ENCODE results near the gene PLXNC1. TPM values are rescaled to one million over a fixed set of nuclear protein-coding genes. Genes with fewer than 3 reads are reported as not detected.

The PLXNC1 gene
- total and polyA plus RNA-seq, 9 of the 15 experiments (the other 6 are each of a cell fraction or from before 2014, with no cell fraction given), result 0.08 to 0.87 (median 0.28) TPM

DNA sequence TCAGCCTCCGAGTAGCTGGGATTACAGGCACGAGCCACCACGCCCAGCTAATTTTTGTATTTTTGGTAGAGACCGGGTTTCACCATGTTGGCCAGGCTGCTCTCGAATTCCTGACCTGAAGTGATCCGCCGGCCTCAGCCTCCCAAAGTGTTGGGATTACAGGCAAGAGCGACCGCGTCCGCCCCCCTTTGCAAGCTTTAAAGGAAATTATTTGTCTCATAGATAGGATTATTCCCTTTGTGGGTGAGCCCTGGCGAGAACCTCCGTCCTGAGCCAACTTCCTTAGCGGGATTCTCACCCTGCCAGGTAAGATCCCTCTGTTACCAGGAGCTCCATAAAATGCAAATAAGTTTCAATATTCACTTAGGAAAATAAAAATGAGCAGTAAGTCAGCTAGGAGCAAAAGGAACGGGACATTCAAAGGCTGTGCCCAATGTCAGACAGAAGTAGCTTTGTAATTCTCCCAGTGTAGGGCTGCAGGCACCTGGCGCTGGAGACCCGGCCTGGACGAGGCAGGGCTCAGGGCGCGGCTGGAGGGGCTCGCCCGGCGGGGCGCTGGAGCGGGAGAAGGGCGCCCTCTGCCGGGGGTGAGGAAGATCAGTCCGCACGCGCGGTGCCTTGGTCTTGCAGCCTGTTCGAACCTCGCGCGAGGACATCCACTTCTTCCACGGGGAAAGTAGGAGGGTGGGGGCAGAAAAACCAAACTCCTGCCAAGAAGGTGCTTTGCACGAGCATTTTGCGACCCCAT is 47.2 kb upstream of the PLXNC1 start (continued):
- TF ChIP-seq HDAC2 (IDR thresholded peaks at IDR 0.05) (no peak), MCM7 (IDR thresholded peaks at IDR 0.05) (no peak), POLR2B (IDR thresholded peaks at IDR 0.05; ENCODE audit: low read depth, partially characterized antibody) (no peak), MIER1 (IDR thresholded peaks at IDR 0.05; ENCODE audit: low read depth) (no peak), KLF13 (tag; IDR thresholded peaks at IDR 0.05; ENCODE audit: borderline replicate concordance, low read depth) (no peak), FUS (optimal IDR thresholded peaks at IDR 0.05; ENCODE audit: low read depth, low read length) (no peak), ZNF23 (CRISPR knock-in tag; IDR thresholded peaks at IDR 0.05) (no peak), CXXC5 (CRISPR knock-in tag; IDR thresholded peaks at IDR 0.05) (peak; percentile 13; the same call in 1 of the 2 replicates), ZNF695 (CRISPR knock-in tag; IDR thresholded peaks at IDR 0.05) (no peak)
- TF ChIP-seq, protein P1, sequence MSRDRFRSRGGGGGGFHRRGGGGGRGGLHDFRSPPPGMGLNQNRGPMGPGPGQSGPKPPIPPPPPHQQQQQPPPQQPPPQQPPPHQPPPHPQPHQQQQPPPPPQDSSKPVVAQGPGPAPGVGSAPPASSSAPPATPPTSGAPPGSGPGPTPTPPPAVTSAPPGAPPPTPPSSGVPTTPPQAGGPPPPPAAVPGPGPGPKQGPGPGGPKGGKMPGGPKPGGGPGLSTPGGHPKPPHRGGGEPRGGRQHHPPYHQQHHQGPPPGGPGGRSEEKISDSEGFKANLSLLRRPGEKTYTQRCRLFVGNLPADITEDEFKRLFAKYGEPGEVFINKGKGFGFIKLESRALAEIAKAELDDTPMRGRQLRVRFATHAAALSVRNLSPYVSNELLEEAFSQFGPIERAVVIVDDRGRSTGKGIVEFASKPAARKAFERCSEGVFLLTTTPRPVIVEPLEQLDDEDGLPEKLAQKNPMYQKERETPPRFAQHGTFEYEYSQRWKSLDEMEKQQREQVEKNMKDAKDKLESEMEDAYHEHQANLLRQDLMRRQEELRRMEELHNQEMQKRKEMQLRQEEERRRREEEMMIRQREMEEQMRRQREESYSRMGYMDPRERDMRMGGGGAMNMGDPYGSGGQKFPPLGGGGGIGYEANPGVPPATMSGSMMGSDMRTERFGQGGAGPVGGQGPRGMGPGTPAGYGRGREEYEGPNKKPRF (IDR thresholded peaks at IDR 0.05; ENCODE audit: low read depth, low read length), result no peak
- TF ChIP-seq, protein P2, sequence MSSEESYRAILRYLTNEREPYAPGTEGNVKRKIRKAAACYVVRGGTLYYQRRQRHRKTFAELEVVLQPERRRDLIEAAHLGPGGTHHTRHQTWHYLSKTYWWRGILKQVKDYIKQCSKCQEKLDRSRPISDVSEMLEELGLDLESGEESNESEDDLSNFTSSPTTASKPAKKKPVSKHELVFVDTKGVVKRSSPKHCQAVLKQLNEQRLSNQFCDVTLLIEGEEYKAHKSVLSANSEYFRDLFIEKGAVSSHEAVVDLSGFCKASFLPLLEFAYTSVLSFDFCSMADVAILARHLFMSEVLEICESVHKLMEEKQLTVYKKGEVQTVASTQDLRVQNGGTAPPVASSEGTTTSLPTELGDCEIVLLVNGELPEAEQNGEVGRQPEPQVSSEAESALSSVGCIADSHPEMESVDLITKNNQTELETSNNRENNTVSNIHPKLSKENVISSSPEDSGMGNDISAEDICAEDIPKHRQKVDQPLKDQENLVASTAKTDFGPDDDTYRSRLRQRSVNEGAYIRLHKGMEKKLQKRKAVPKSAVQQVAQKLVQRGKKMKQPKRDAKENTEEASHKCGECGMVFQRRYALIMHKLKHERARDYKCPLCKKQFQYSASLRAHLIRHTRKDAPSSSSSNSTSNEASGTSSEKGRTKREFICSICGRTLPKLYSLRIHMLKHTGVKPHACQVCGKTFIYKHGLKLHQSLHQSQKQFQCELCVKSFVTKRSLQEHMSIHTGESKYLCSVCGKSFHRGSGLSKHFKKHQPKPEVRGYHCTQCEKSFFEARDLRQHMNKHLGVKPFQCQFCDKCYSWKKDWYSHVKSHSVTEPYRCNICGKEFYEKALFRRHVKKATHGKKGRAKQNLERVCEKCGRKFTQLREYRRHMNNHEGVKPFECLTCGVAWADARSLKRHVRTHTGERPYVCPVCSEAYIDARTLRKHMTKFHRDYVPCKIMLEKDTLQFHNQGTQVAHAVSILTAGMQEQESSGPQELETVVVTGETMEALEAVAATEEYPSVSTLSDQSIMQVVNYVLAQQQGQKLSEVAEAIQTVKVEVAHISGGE (CRISPR knock-in tag; IDR thresholded peaks at IDR 0.05), result no peak
- TF ChIP-seq, protein P3, sequence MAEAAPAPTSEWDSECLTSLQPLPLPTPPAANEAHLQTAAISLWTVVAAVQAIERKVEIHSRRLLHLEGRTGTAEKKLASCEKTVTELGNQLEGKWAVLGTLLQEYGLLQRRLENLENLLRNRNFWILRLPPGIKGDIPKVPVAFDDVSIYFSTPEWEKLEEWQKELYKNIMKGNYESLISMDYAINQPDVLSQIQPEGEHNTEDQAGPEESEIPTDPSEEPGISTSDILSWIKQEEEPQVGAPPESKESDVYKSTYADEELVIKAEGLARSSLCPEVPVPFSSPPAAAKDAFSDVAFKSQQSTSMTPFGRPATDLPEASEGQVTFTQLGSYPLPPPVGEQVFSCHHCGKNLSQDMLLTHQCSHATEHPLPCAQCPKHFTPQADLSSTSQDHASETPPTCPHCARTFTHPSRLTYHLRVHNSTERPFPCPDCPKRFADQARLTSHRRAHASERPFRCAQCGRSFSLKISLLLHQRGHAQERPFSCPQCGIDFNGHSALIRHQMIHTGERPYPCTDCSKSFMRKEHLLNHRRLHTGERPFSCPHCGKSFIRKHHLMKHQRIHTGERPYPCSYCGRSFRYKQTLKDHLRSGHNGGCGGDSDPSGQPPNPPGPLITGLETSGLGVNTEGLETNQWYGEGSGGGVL (CRISPR knock-in tag; IDR thresholded peaks at IDR 0.05), result no peak
- TF ChIP-seq, protein P4, sequence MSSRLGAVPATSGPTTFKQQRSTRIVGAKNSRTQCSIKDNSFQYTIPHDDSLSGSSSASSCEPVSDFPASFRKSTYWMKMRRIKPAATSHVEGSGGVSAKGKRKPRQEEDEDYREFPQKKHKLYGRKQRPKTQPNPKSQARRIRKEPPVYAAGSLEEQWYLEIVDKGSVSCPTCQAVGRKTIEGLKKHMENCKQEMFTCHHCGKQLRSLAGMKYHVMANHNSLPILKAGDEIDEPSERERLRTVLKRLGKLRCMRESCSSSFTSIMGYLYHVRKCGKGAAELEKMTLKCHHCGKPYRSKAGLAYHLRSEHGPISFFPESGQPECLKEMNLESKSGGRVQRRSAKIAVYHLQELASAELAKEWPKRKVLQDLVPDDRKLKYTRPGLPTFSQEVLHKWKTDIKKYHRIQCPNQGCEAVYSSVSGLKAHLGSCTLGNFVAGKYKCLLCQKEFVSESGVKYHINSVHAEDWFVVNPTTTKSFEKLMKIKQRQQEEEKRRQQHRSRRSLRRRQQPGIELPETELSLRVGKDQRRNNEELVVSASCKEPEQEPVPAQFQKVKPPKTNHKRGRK (tag; IDR thresholded peaks at IDR 0.05), result no peak
- TF ChIP-seq, protein P5, sequence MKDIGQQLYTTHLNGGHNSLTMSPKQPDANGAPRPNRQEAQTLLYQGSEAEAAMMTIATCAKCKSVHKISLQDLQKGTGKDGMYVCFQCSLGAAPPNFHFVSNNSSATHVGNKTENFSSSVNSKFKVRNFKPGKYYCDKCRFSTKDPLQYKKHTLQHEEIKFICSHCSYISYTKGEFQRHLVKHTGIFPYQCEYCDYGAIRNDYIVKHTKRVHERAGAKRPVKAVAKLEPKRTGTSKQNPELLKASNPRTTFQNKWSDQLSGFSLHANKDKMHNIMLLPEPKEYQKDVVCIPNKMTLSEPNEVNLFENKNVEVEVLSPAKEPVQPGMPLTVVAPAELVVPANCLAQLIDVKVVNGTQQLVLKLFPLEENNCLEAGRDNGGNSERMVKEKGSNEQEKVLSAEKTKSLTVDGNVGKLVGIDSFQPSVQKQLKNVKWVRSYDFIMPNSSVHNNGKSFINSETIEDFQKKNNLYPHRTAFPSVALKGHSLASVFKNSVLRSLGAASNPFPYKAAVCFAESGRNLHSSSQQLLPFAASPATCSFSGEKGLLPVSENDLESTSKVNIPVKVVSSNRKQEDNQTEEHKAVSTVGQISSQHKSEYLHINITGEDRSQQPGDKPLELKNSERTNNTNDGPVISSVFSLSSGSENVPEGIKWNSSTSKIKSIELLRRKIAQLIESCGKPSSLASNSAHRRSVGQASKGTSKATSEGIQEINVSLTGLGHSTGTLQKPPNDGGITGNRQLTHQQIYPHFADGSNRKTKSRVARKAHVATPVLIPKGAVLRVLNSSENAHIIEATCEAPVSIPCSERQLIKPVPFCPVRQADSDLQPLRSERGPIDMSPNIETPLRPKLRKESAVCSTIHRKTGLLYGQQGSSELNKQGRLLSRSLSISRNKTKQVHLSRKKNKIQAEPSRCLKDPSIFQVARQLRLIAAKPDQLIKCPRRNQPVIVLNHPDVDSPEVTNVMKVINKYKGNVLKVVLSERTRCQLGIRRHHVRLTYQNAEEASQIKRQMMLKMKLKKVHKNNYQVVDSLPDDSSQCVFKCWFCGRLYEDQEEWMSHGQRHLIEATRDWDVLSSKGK (CRISPR knock-in tag; IDR thresholded peaks at IDR 0.05), result no peak

Data from K562 (cell line).